Stimulated activated effector memory CD8-positive, alpha-beta T cell treated with anti-CD3 and anti-CD28 coated beads, Interleukin-12 subunit alpha, Interleukin-12 subunit beta, amount 100 ng/mL, for 72 hours (primary cell): ENCODE results near the gene SBF2.
A peak's percentile ranks its signal among the peaks of the same experiment; 100 is the strongest.
"Not testable (repeated sequence)": the region's sequence is repeated elsewhere in the genome, so short reads cannot be mapped to it uniquely, and the experiment has no call there.

Experiments used
- ATAC-seq: fragments of 150-1000 bp; cut with Tn5 transposase; 2 replicates; pipeline ENCODE4 v1.10.0; 2021
- DNase-seq, 2 donors: peaks; one replicate each; pipeline ENCODE4 v3.0.0; 2021 to 2022; ENCODE audit warnings: low spot score in 2 of 2
- H3K27ac Mint-ChIP-seq: one replicate; pipeline ENCODE4 v1.8.0; 2022; ENCODE audit warnings: mild to moderate bottlenecking, mixed read lengths
- H3K36me3 Mint-ChIP-seq: one replicate; pipeline ENCODE4 v1.8.0; 2022; ENCODE audit warnings: mild to moderate bottlenecking, mixed read lengths
- H3K4me1 Mint-ChIP-seq: one replicate; pipeline ENCODE4 v1.8.0; 2022; ENCODE audit warnings: mixed read lengths
- H3K4me3 Mint-ChIP-seq: one replicate; pipeline ENCODE4 v1.8.0; 2022; ENCODE audit warnings: mild to moderate bottlenecking, mixed read lengths
- H3K9me3 Mint-ChIP-seq: one replicate; pipeline ENCODE4 v1.8.0; 2022; ENCODE audit warnings: mixed read lengths

Gene SBF2

DNA sequence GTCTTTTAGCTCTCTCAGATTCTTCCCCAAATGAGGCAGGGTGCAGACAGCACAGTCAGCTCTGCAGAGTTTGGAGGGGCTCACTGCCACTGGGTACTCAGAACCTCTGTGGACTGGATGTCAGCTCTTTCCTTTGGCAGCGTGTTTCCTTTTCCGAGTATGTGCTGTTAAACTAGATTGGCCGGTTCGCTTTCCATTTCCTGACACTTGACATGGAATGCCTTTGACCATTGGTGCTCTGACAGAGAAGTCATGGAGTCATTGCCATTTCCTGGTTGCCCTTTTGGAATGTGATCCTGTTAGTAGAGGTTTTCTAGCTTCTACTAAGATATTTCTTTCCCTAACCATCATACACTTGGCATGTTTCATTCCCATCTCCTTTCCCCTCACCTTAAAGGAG, 543.5 kb downstream of the SBF2 start:
- H3K4me3 Mint-ChIP-seq: no peak overlapping the region
- H3K9me3 Mint-ChIP-seq: no peaks in the 10 kb centered on the region
- ATAC-seq: no peak
- H3K36me3 Mint-ChIP-seq: peaks cover 18% of the 10 kb centered on the region
- H3K4me1 Mint-ChIP-seq: peaks cover 24% of the 10 kb centered on the region
- no peak for DNase-seq
- no peak overlapping the region for H3K27ac Mint-ChIP-seq

DNA sequence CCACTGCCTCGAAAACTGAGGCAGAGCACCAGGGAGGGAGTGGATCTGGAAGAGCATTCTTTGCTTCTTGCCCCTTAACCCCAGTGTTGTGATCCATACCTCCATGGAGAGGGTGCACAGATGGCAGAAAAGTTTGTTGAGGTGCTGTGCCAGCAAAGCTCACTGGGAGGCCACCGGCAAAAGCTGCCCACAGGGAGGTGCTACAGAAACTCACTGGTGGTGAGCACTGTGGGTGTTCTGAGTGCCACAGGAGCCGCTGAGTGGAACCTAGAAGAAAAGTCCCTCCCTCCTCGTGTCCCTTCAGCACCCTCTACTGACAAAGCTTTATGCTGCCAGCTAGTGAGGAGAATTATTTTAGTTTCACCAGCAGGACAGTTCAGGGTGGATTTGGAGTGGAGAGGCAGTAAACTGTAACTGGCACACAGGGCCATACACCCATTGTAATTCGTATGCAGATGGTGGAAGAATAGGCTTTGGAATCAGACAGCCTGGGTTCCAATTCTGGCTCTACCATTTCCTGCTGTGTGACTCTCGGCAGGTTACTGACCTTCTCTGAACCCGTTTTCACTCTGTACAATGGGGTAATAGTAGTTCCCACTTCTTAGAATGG, 545.6 kb downstream of the SBF2 start:
- Mint-ChIP-seq H3K36me3 (peaks cover 18% of the 10 kb centered on the region), H3K27ac (peak overlapping the region; percentile 61), H3K4me1 (peaks cover 20% of the 10 kb centered on the region), H3K9me3 (no peaks in the 10 kb centered on the region), H3K4me3 (no peak overlapping the region)
- ATAC-seq (peak; percentile 98), DNase-seq (peak; percentile 51 to 79)

DNA sequence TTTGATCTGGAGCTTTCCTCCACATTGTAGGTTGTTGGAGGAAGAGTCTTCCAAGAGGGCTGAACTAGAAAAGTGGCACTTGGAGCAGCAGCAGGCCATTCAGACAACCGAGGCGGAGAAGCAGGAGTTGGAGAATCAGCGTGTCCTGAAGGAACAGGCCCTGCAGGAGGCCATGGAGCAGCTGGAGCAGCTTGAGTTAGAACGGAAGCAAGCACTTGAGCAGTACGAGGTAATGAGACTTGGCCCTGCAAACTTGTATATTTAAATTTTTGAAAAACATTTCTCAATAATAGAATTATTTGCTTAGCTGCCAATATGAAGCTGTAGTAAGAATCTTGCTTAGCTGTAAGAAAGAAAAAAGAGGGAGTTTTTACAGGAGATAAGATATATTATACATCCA, 546.2 kb downstream of the SBF2 start:
- ATAC-seq (no peak), DNase-seq (no peak)
- Mint-ChIP-seq H3K4me1 (peaks cover 14% of the 10 kb centered on the region), H3K27ac (peak overlapping the region; percentile 61), H3K36me3 (peaks cover 18% of the 10 kb centered on the region), H3K9me3 (no peaks in the 10 kb centered on the region), H3K4me3 (no peak overlapping the region)

DNA sequence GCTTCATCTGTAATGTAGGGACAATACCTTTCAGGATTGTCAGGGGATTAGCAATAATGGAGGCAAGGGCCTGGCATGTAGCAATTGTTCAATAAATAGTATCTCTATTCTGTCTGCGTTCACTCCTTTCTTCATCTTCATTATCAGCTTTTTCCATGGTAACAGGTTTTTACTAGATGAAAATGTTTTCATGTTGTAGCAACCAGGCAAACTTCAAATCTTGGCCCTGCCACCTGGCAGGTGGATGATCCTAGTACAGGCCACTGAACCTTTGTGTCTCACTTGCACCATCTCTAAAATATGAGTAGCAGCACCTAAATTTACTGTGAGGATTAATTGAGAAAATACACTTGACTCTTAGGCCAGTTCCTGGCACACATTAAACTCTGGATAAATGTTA, 546.8 kb downstream of the SBF2 start:
- ATAC-seq (no peak), DNase-seq (no peak)
- Mint-ChIP-seq H3K27ac (no peak overlapping the region), H3K9me3 (no peaks in the 10 kb centered on the region), H3K36me3 (peaks cover 18% of the 10 kb centered on the region), H3K4me3 (no peak overlapping the region), H3K4me1 (peaks cover 13% of the 10 kb centered on the region)

DNA sequence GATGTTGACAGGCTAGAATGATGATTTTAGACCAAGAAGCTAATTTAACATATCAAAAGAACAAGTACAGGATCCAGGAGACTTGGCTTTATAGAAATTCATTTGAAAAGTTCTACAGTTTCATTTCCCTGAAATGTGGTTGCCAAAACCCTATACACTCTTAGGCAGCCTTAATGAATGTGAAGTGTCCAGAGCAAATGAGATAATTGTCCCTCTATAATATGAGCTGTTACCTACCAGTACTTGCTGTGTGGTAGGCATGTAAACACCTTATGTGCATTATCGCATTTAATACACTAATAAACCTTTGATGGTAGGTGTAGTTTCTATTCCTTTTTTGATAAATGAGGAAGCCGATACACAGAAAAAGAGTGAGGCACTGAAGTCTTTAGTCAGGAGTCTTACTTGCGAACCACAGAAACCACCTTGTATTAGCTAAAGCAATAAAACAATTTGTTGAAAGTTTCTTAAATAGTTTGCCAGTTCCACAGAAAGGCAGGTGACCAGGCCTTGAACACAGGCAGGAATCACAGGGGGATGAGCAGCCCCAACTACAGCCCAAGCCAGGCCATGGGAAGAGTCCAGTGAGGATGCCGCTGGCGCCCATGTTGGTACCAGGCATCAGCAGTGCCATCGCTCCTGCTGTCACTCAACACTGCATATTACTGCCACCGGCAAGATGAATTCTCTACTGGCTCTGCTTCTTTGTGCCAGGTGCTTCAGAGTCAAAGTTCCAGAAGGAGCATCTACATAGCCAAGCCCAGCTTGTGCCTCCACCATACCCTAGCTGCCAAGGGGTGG, 548.4 kb downstream of the SBF2 start:
- peaks cover 26% of the 10 kb centered on the region for H3K36me3 Mint-ChIP-seq
- no peak overlapping the region for H3K4me3 Mint-ChIP-seq
- H3K4me1 Mint-ChIP-seq: peaks cover 13% of the 10 kb centered on the region
- DNase-seq (no peak), ATAC-seq (no peak)
- no peaks in the 10 kb centered on the region for H3K9me3 Mint-ChIP-seq
- H3K27ac Mint-ChIP-seq: no peak overlapping the region

DNA sequence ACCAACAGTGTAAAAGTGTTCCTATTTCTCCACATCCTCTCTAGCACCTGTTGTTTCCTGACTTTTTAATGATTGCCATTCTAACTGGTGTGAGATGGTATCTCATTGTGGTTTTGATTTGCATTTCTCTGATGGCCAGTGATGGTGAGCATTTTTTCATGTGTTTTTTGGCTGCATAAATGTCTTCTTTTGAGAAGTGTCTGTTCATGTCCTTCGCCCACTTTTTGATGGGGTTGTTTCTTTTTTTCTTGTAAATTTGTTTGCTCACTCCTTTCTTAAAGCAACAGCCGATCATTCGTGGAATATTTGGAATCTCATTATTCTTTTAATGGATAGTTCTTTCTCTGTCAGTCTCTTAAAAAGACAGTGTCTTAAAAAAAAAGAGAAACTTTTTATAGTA, 550.5 kb downstream of the SBF2 start:
- H3K9me3 Mint-ChIP-seq: not testable (repeated sequence)
- H3K4me1 Mint-ChIP-seq: peaks cover 10% of the 10 kb centered on the region

DNA sequence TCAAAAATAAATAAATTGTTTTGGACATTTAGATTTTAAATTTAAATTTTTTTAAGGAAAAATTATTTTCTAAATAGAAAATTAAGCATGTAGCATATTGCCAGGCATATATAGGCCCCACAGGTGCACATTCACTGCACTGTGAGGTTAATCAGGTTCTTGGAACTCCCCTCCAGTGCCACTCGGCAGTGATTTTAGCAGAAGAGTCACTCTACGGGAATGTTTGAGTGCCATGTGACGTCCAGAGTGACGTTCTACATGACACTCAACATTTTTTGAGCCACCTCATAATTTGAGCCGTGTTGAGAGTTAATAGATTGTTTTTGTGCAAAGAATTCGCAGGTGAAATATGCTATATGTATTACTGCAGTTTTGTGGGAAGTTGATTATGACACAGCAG, 552.8 kb downstream of the SBF2 start:
- DNase-seq (no peak), ATAC-seq (no peak)
- no peak overlapping the region for H3K4me3 Mint-ChIP-seq
- peaks cover 6% of the 10 kb centered on the region for H3K9me3 Mint-ChIP-seq
- H3K36me3 Mint-ChIP-seq: peaks cover 25% of the 10 kb centered on the region
- no peak overlapping the region for H3K27ac Mint-ChIP-seq
- no peaks in the 10 kb centered on the region for H3K4me1 Mint-ChIP-seq

More for the DNA sequence above, 550.5 kb downstream of the SBF2 start:
- H3K4me3 Mint-ChIP-seq, DNase-seq, H3K27ac Mint-ChIP-seq, ATAC-seq: not testable (repeated sequence)
- peaks cover 30% of the 10 kb centered on the region for H3K36me3 Mint-ChIP-seq

DNA sequence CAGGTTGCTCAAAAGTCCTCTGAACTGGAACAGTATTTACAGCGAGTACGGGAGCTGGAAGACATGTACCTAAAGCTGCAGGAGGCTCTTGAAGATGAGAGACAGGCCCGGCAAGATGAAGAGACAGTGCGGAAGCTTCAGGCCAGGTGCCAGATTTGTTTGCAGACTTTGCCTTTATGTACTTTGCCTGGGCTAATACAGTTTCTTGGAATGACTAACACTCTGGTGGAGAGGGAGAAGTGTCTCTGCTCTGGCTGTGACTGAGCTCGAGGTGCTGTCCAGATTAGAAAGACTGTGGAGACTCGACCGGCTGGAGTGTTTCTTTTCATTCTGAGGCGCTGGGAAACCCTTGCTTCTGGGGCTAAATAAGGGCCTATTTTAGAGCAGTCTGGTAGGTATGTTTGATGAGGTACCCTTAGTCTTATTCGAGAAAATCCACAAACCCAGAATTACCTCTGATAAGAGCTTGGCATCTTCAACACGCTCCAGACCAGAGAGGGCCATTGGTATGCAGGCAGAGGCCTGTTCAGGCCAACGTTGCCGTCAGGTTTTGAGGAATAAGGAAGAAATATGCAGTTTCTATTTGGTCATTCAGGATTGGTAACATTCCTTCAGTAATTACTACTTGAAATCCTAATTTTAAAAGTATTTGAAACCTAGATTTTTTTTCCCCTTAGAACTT, 553.7 kb downstream of the SBF2 start:
- peaks cover 27% of the 10 kb centered on the region for H3K36me3 Mint-ChIP-seq
- DNase-seq: no peak
- H3K4me1 Mint-ChIP-seq: no peaks in the 10 kb centered on the region
- peak; percentile 26 for ATAC-seq
- peak overlapping the region; percentile 11 for H3K27ac Mint-ChIP-seq
- peaks cover 6% of the 10 kb centered on the region for H3K9me3 Mint-ChIP-seq
- H3K4me3 Mint-ChIP-seq: no peak overlapping the region

DNA sequence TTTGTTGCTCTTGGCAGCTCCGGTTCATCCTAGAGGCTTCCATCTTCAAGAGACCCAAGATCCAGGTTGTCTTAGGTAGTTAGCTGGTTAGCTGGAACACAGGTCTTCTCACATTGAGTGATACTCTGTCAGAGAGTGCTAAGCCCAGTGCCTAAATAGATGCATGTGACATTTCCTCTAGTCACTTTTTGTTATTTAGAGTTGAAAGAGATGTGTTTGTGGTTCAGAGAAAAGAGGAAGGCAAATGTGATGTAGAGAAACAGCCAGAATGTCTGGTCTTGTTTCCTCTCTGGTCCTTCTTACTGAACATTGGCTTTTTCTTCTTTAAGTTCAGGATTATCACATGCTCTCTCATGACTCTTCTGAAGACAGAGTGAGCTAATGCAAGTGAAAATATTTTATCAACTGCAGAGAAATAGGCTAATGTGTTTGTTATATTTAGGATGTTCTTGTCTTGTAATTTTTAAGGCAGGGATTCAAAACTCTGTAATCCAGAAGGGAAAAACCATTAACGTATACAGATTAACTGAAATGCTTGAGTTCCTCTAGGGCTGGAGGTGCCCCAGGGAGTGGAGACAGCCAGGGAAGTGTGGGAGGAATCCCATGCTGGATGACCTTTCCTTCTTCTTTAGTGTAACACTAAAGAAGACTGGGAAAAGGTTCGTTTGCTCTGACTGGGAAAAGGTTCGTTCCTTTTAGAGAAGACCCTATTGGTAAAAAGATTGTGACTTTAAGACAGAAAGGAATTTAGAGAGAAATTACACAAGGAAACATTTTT, 554.7 kb downstream of the SBF2 start:
- Mint-ChIP-seq H3K4me3 (no peak overlapping the region), H3K4me1 (no peaks in the 10 kb centered on the region), H3K9me3 (peaks cover 6% of the 10 kb centered on the region), H3K36me3 (peaks cover 31% of the 10 kb centered on the region), H3K27ac (peak overlapping the region; percentile 11)
- no peak for DNase-seq
- no peak for ATAC-seq

DNA sequence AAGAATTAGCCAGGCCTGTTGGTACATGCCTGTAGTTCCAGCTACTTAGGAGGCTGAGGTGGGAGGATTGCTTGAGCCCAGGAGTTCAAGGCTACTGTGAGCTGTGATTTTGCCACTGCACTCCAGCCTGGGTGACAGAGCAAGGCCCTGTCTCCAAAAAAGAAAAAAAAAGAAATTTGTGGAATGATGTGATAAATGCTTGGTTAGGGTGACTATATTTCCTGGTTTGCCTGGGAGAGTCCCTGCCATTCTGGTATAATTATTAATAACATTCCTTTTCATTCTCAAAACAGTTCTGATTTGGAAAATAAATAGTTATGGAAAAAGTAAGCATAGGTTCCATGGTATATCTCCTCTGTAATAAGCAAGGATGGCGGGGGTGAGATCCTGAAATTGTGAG, 555.3 kb downstream of the SBF2 start:
- DNase-seq (no peak), ATAC-seq (no peak)
- Mint-ChIP-seq H3K36me3 (peaks cover 31% of the 10 kb centered on the region), H3K4me3 (no peak overlapping the region), H3K9me3 (peaks cover 6% of the 10 kb centered on the region), H3K27ac (peak overlapping the region; percentile 11), H3K4me1 (no peaks in the 10 kb centered on the region)

DNA sequence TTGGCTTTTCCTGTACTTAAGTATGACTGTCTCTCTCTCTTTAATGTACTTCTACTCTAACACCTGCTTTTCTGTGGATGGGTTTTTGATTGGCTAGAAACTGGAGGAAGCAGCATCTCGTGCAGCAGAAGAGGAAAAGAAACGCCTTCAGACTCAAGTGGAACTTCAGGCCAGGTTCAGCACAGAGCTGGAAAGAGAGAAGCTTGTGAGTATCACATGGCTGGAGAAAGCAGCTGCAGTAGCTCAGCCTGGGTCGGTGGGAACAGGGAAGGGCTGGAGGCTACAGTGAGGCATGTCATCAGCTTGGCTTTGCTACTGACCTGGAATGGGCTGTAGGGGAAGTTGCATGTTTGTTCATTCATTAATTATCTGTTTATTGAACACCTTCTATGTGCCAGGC, 555.9 kb downstream of the SBF2 start:
- peaks cover 31% of the 10 kb centered on the region for H3K36me3 Mint-ChIP-seq
- no peak for ATAC-seq
- H3K9me3 Mint-ChIP-seq: peaks cover 6% of the 10 kb centered on the region
- DNase-seq: no peak
- H3K4me1 Mint-ChIP-seq: no peaks in the 10 kb centered on the region
- no peak overlapping the region for H3K27ac Mint-ChIP-seq
- no peak overlapping the region for H3K4me3 Mint-ChIP-seq

DNA sequence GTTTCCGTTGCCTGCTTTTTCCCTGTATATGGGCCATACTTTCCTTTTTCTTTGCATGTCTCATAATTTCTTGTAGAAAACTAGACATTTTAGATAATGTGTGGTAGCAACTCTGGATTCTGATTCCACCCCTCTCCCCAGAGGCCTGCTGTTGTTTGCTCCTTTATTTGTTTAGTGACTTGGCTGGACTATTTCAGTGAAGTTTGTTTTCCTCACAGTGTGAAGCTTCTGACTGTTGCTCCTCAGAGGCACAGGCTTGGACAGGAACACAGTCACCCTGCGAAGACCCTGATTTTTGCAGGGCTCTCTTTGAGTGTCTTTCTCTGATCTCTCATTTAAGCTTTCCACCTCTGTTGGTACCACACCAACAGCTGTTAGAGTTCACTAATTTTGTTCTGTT, 557.7 kb downstream of the SBF2 start:
- no peaks in the 10 kb centered on the region for H3K4me1 Mint-ChIP-seq
- peaks cover 26% of the 10 kb centered on the region for H3K36me3 Mint-ChIP-seq
- DNase-seq: no peak
- no peak for ATAC-seq
- H3K9me3 Mint-ChIP-seq: peaks cover 6% of the 10 kb centered on the region
- H3K4me3 Mint-ChIP-seq: no peak overlapping the region
- H3K27ac Mint-ChIP-seq: no peak overlapping the region

DNA sequence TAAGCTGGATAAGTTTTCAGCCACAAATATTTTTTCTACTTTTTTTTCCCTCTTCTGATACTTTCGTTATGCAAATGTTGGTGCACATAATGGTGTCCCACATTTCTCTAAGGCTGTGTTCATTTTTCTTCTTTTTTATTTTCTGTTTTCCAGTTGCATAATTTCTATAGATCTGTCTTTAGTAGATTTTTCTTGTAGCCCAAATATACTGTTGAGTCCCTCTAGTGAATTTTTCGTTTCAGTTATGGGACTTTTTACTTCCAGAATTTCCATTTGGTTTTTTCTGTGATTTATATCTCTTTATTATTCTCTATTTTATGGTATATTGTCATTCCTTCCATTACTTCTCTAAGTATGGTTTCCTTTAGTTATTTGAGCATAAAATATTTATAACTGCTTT, 558.1 kb downstream of the SBF2 start:
- no peak for DNase-seq
- Mint-ChIP-seq H3K4me3 (no peak overlapping the region), H3K27ac (no peak overlapping the region), H3K9me3 (peaks cover 6% of the 10 kb centered on the region), H3K4me1 (no peaks in the 10 kb centered on the region), H3K36me3 (peaks cover 24% of the 10 kb centered on the region)
- ATAC-seq: no peak

DNA sequence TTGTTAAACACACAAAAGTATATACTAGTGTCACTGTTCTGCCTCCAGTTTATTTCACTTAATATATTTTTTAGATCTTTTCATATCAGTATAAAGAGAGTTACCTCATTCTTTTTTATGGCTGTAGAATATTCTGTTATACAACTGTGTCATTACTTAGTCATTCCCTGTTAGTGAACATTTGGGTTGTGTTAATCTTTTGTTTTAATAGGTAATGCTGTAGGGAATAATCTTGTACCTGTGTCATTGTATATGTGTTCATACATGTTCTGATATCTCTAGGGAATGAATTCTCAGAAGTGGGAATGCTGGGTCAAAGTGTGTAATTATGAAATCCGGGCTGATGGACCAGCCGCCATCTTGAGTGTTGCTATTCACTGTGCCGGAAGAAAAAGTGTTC, 558.8 kb downstream of the SBF2 start:
- Mint-ChIP-seq H3K4me1 (no peaks in the 10 kb centered on the region), H3K36me3 (peaks cover 21% of the 10 kb centered on the region), H3K9me3 (peaks cover 6% of the 10 kb centered on the region), H3K4me3 (no peak overlapping the region), H3K27ac (no peak overlapping the region)
- DNase-seq: no peak
- ATAC-seq: no peak

DNA sequence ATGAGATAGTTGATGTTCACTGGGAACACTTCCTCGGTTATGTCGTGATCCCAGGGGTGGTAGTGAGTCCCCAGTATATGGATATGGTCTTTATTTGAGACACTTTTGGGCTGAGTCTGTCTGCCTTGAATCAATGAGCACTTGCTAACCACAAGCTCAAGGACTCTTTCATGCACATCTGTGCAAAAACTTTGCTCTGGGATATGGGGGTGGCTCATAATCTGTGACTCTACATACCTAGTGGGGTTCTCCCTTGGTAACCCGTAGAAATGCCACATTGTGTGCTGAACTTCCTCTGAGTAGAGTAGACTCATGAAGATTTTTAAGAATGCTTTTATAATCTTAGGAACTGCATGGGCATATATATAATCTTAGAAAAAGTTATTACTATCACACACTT, 560.8 kb downstream of the SBF2 start:
- H3K27ac Mint-ChIP-seq: no peak overlapping the region
- no peak overlapping the region for H3K4me3 Mint-ChIP-seq
- peaks cover 6% of the 10 kb centered on the region for H3K9me3 Mint-ChIP-seq
- no peak for DNase-seq
- ATAC-seq: no peak
- peaks cover 8% of the 10 kb centered on the region for H3K36me3 Mint-ChIP-seq
- no peaks in the 10 kb centered on the region for H3K4me1 Mint-ChIP-seq
